BLaER1 treated with 17β-estradiol and CSF1 and Interleukin-3, amounts not matched to agents 10 nM and 100 nM (cell line): ENCODE data around the gene SEPTIN2.
A peak's percentile ranks its signal among the peaks of the same experiment; 100 is the strongest.

Source experiments
- H3K27ac ChIP-seq, 11 experiments: shearing (Covaris generic); formaldehyde crosslinking; 2 replicates each; pipeline ENCODE4 v1.8.1; 2022
- H3K27me3 ChIP-seq, 11 experiments: shearing (Covaris generic); formaldehyde crosslinking; 2 replicates each; pipeline ENCODE4 v1.8.1; 2022
- H3K36me3 ChIP-seq, 11 experiments: shearing (Covaris generic); formaldehyde crosslinking; 2 replicates each; pipeline ENCODE4 v1.8.1; 2022
- H3K4me1 ChIP-seq, 10 experiments: shearing (Covaris generic); formaldehyde crosslinking; 2 replicates each; pipeline ENCODE4 v1.8.1; 2022
- H3K4me2 ChIP-seq, 11 experiments: shearing (Covaris generic); formaldehyde crosslinking; 2 replicates each; pipeline ENCODE4 v1.8.1; 2022
- H3K4me3 ChIP-seq, 10 experiments: shearing (Covaris generic); formaldehyde crosslinking; 2 replicates each; pipeline ENCODE4 v1.8.1; 2022
- H3K9ac ChIP-seq, 11 experiments: shearing (Covaris generic); formaldehyde crosslinking; 2 replicates each; pipeline ENCODE4 v1.8.1; 2022
- H3K9me3 ChIP-seq, 11 experiments: shearing (Covaris generic); formaldehyde crosslinking; replicated peaks in 1 of 11; 2 replicates each; pipeline ENCODE4 v1.8.1; 2022
- H4K20me1 ChIP-seq, 11 experiments: shearing (Covaris generic); formaldehyde crosslinking; 2 replicates each; pipeline ENCODE4 v1.8.1; 2022
- Cebpa-rat ChIP-seq, 11 experiments: shearing (Covaris generic); IDR thresholded peaks; 2 replicates each; pipeline ENCODE4 v1.8.1; 2022

Gene SEPTIN2

GRCh38 chr2:241323778-241324177 is 8.1 kb downstream of the SEPTIN2 start:
- H3K4me2 ChIP-seq: peak overlapping the region in 7 of 11 experiments; percentile 39 to 98 (median 76); a peak in 12 of 22 replicates
- H4K20me1 ChIP-seq: peaks cover 81 to 100% (median 98%) of the 10 kb centered on the region in 11 experiments
- peak overlapping the region in 1 of 11 experiments; percentile 18; a peak in 2 of 22 replicates for H3K9ac ChIP-seq
- TF ChIP-seq Cebpa-rat (IDR thresholded peaks at IDR 0.05): no peak
- peaks cover 55 to 68% (median 67%) of the 10 kb centered on the region in 10 experiments for H3K4me1 ChIP-seq
- H3K27me3 ChIP-seq: no peaks in the 10 kb centered on the region
- no peak overlapping the region for H3K4me3 ChIP-seq
- H3K27ac ChIP-seq: peak overlapping the region in 1 of 11 experiments; percentile 62; a peak in 2 of 22 replicates
- peaks cover 0 to 5% (median 0%) of the 10 kb centered on the region in 11 experiments; a peak in 5 of 22 replicates for H3K9me3 ChIP-seq
- peaks cover 42 to 85% (median 65%) of the 10 kb centered on the region in 11 experiments for H3K36me3 ChIP-seq

- peaks cover 49 to 85% (median 68%) of the 10 kb centered on the region in 11 experiments for H3K36me3 ChIP-seq
- H3K4me2 ChIP-seq: peak overlapping the region; percentile 4 to 98 (median 51); a peak in 17 of 22 replicates
- peaks cover 46 to 58% (median 57%) of the 10 kb centered on the region in 10 experiments for H3K4me1 ChIP-seq
- no peak for TF ChIP-seq Cebpa-rat (IDR thresholded peaks at IDR 0.05)
- H3K27ac ChIP-seq: peak overlapping the region in 7 of 11 experiments; percentile 5 to 70 (median 33); a peak in 12 of 22 replicates
- H4K20me1 ChIP-seq: peaks cover 75 to 100% (median 98%) of the 10 kb centered on the region in 11 experiments
- peaks cover 0 to 5% (median 0%) of the 10 kb centered on the region in 11 experiments; a peak in 5 of 22 replicates for H3K9me3 ChIP-seq
- H3K27me3 ChIP-seq: no peaks in the 10 kb centered on the region
- peak overlapping the region in 7 of 11 experiments; percentile 6 to 52 (median 29); a peak in 8 of 22 replicates for H3K9ac ChIP-seq
- no peak overlapping the region for H3K4me3 ChIP-seq
These were observed 9.1 kb downstream of the SEPTIN2 start for GRCh38 chr2:241324775-241325174.

DNA sequence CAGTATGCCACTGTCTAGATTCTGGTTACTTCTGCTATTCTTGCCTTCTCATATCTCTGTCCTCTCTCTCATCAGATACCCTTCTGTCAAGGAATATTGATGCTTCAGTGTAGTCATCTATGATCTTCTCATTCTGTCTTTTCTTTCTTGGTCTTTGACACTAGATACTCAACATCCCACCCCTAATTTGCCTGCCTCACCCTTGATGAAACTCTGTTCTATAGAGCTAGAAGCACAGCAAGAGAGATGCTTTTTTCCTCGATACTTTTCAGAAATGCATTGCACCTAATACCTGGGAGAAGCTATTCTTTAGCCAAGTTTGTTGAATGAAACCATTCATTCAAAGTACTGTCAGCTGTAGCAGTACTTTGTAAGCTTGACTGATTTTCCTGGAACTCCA is 9.5 kb downstream of the SEPTIN2 start:
- peak overlapping the region in 7 of 11 experiments; percentile 8 to 98 (median 76); a peak in 12 of 22 replicates for H3K4me2 ChIP-seq
- peaks cover 0 to 5% (median 0%) of the 10 kb centered on the region in 11 experiments; a peak in 5 of 22 replicates for H3K9me3 ChIP-seq
- peaks cover 75 to 100% (median 98%) of the 10 kb centered on the region in 11 experiments for H4K20me1 ChIP-seq
- H3K4me1 ChIP-seq: peaks cover 41 to 54% (median 52%) of the 10 kb centered on the region in 10 experiments
- TF ChIP-seq Cebpa-rat (IDR thresholded peaks at IDR 0.05): no peak
- peaks cover 50 to 85% (median 68%) of the 10 kb centered on the region in 11 experiments for H3K36me3 ChIP-seq
- peak overlapping the region in 2 of 11 experiments; percentile 21 to 70; a peak in 3 of 22 replicates for H3K27ac ChIP-seq
- H3K27me3 ChIP-seq: no peaks in the 10 kb centered on the region
- no peak overlapping the region for H3K9ac ChIP-seq
- H3K4me3 ChIP-seq: no peak overlapping the region

- Histone ChIP-seq H3K9me3 (peaks cover 0 to 5% (median 0%) of the 10 kb centered on the region in 11 experiments; a peak in 5 of 22 replicates), H3K27ac (no peak overlapping the region), H3K27me3 (no peaks in the 10 kb centered on the region), H3K4me3 (no peak overlapping the region), H3K9ac (no peak overlapping the region), H3K4me1 (peaks cover 0 to 7% (median 6%) of the 10 kb centered on the region in 10 experiments; a peak in 16 of 20 replicates), H3K36me3 (peaks cover 86 to 100% (median 96%) of the 10 kb centered on the region in 11 experiments), H3K4me2 (no peak overlapping the region), H4K20me1 (peaks cover 67 to 100% (median 92%) of the 10 kb centered on the region in 11 experiments)
- TF ChIP-seq Cebpa-rat (IDR thresholded peaks at IDR 0.05): no peak
These were observed 14.2 kb downstream of the SEPTIN2 start for GRCh38 chr2:241329669-241330615.

- Histone ChIP-seq H3K4me2 (no peak overlapping the region), H3K9me3 (peaks cover 0 to 5% (median 0%) of the 10 kb centered on the region in 11 experiments; a peak in 5 of 22 replicates), H3K27me3 (no peaks in the 10 kb centered on the region), H3K36me3 (peaks cover 85 to 100% (median 98%) of the 10 kb centered on the region in 11 experiments), H3K4me1 (peaks cover 0 to 2% (median 0%) of the 10 kb centered on the region in 10 experiments; a peak in 3 of 20 replicates), H3K27ac (no peak overlapping the region), H3K9ac (no peak overlapping the region), H4K20me1 (peaks cover 68 to 100% (median 92%) of the 10 kb centered on the region in 11 experiments), H3K4me3 (no peak overlapping the region)
- no peak for TF ChIP-seq Cebpa-rat (IDR thresholded peaks at IDR 0.05)
These were observed 14.9 kb downstream of the SEPTIN2 start for GRCh38 chr2:241330616-241330981.

- Histone ChIP-seq H3K4me3 (no peak overlapping the region), H3K27me3 (no peaks in the 10 kb centered on the region), H3K4me2 (no peak overlapping the region), H3K9ac (no peak overlapping the region), H3K27ac (no peak overlapping the region), H4K20me1 (peaks cover 72 to 95% (median 89%) of the 10 kb centered on the region in 11 experiments), H3K9me3 (no peaks in the 10 kb centered on the region), H3K4me1 (peaks cover 0 to 9% (median 2%) of the 10 kb centered on the region in 10 experiments; a peak in 4 of 20 replicates), H3K36me3 (peaks cover 81 to 95% (median 93%) of the 10 kb centered on the region in 11 experiments)
- TF ChIP-seq Cebpa-rat (IDR thresholded peaks at IDR 0.05): no peak
These were observed 19.1 kb downstream of the SEPTIN2 start for GRCh38 chr2:241334813-241335212.

GRCh38 chr2:241339839-241340630 is 24.3 kb downstream of the SEPTIN2 start:
- Histone ChIP-seq H3K9me3 (no peaks in the 10 kb centered on the region), H3K4me1 (peaks cover 0 to 9% (median 2%) of the 10 kb centered on the region in 10 experiments; a peak in 4 of 20 replicates), H3K4me3 (no peak overlapping the region), H3K4me2 (no peak overlapping the region), H3K36me3 (peaks cover 93 to 95% (median 95%) of the 10 kb centered on the region in 11 experiments), H3K27ac (no peak overlapping the region), H3K9ac (no peak overlapping the region), H4K20me1 (peaks cover 50 to 95% (median 75%) of the 10 kb centered on the region in 11 experiments), H3K27me3 (no peaks in the 10 kb centered on the region)
- no peak for TF ChIP-seq Cebpa-rat (IDR thresholded peaks at IDR 0.05)

- no peak overlapping the region for H3K27ac ChIP-seq
- no peak overlapping the region for H3K9ac ChIP-seq
These were observed 25.0 kb downstream of the SEPTIN2 start for GRCh38 chr2:241340631-241341163.

More at GRCh38 chr2:241340631-241341163, 25.0 kb downstream of the SEPTIN2 start:
- Histone ChIP-seq H3K4me2 (no peak overlapping the region), H3K4me1 (peaks cover 0 to 8% (median 2%) of the 10 kb centered on the region in 10 experiments; a peak in 4 of 20 replicates), H3K36me3 (peaks cover 93 to 95% (median 95%) of the 10 kb centered on the region in 11 experiments), H3K4me3 (no peak overlapping the region), H4K20me1 (peaks cover 46 to 95% (median 72%) of the 10 kb centered on the region in 11 experiments), H3K9me3 (no peaks in the 10 kb centered on the region), H3K27me3 (no peaks in the 10 kb centered on the region)
- no peak for TF ChIP-seq Cebpa-rat (IDR thresholded peaks at IDR 0.05)
